Suprapubic skin (tissue), 4 donors: Measurements from ENCODE around the gene SPG7. TPM values are rescaled to one million over a fixed set of nuclear protein-coding genes. Genes with fewer than 3 reads are reported as not detected.
A peak's percentile ranks its signal among the peaks of the same experiment; 100 is the strongest.

Experiments used
- DNase-seq, 2 donors: peaks; one replicate each; pipeline ENCODE4 v3.0.0-alpha.2; 2019; ENCODE audit warnings: low spot score in 2 of 2
- H3K27ac ChIP-seq: fragments of 200-600 bp; sonication (generic); one replicate; pipeline ENCODE4 v1.5.1; 2019
- H3K27me3 ChIP-seq: fragments of 200-600 bp; sonication (generic); one replicate; pipeline ENCODE4 v1.5.1; 2019
- H3K36me3 ChIP-seq: fragments of 200-600 bp; sonication (generic); one replicate; pipeline ENCODE4 v1.5.1; 2019
- H3K4me1 ChIP-seq: fragments of 200-600 bp; sonication (generic); one replicate; pipeline ENCODE4 v1.5.1; 2019
- H3K4me3 ChIP-seq: fragments of 200-600 bp; sonication (generic); one replicate; pipeline ENCODE4 v1.5.1; 2019; ENCODE audit warnings: mild to moderate bottlenecking
- H3K9me3 ChIP-seq: fragments of 200-600 bp; sonication (generic); one replicate; pipeline ENCODE4 v1.5.1; 2019
- CTCF ChIP-seq, 2 donors: fragments of 200-600 bp in 1 of 2; fragments of 450-650 bp in 1 of 2; sonication (generic) in 1 of 2; IDR thresholded peaks; one replicate each; pipeline ENCODE4 v1.5.1; 2016 to 2019; ENCODE audit warnings: antibody characterized with exemption in 2 of 2, mild to moderate bottlenecking in 1 of 2, moderate library complexity in 1 of 2
- EP300 ChIP-seq: sonication (generic); formaldehyde crosslinking; IDR thresholded peaks from one replicate; pipeline ENCODE4 v1.6.1; 2017; ENCODE audit warnings: antibody characterized with exemption
- POLR2A ChIP-seq, 2 donors: fragments of 450-650 bp; IDR thresholded peaks; one replicate each; pipeline ENCODE4 v1.6.1; 2017; ENCODE audit warnings: antibody characterized with exemption in 2 of 2, mild to moderate bottlenecking in 2 of 2, moderate library complexity in 2 of 2
- POLR2AphosphoS5 ChIP-seq, 3 donors: sonication (generic); formaldehyde crosslinking; IDR thresholded peaks; one replicate each; pipeline ENCODE4 v1.6.1; 2017; ENCODE audit warnings: antibody characterized with exemption in 3 of 3
- WGBS: methylation state at CpG from one replicate; pipeline ENCODE4 v1.1.5; 2018; 5-methylcytosine and 5-hydroxymethylcytosine counted together
- total RNA-seq, 4 donors: library from RNA; depleted of rRNA; stranded (reverse); fragments of >200 nt; gene quantifications; one replicate each; pipeline ENCODE4 v1.1.0, GENCODE V29; 2016

The SPG7 gene
- total RNA-seq, 4 donors from 2014 or later, result 131 to 324 (median 144) TPM

GRCh38 chr16:89475144-89475543, 33.1 kb upstream of the SPG7 start:
- DNase-seq, result no peak
- H3K4me3 ChIP-seq, result no peak overlapping the region
- H3K36me3 ChIP-seq, result no peaks in the 10 kb centered on the region
- peaks cover 91% of the 10 kb centered on the region for H3K4me1 ChIP-seq
- H3K9me3 ChIP-seq, result no peaks in the 10 kb centered on the region
- no peak overlapping the region for H3K27ac ChIP-seq
- TF ChIP-seq POLR2A (IDR thresholded peaks at IDR 0.05), result no peak
- no peak for TF ChIP-seq CTCF (IDR thresholded peaks at IDR 0.05)
- TF ChIP-seq EP300, result no peak
- TF ChIP-seq POLR2AphosphoS5 (IDR thresholded peaks at IDR 0.05), result no peak
- H3K27me3 ChIP-seq, result no peaks in the 10 kb centered on the region
- 73% methylated on average over 5 of the region's 5 CpGs for WGBS

GRCh38 chr16:89476379-89476778, 31.8 kb upstream of the SPG7 start:
- peak overlapping the region; percentile 71 for H3K27ac ChIP-seq
- no peaks in the 10 kb centered on the region for H3K36me3 ChIP-seq
- TF ChIP-seq EP300, result no peak
- peak in 2 of 3 donors; percentile 18 to 54 for TF ChIP-seq POLR2AphosphoS5 (IDR thresholded peaks at IDR 0.05)
- H3K4me1 ChIP-seq, result peaks cover 84% of the 10 kb centered on the region
- DNase-seq, result no peak
- H3K9me3 ChIP-seq, result no peaks in the 10 kb centered on the region
- no peak overlapping the region for H3K4me3 ChIP-seq
- no peaks in the 10 kb centered on the region for H3K27me3 ChIP-seq
- 52% methylated on average over 5 of the region's 5 CpGs for WGBS

- TF ChIP-seq POLR2A (IDR thresholded peaks at IDR 0.05) (no peak), CTCF (IDR thresholded peaks at IDR 0.05) (no peak)
- Histone ChIP-seq H3K36me3 (no peaks in the 10 kb centered on the region), H3K27me3 (no peaks in the 10 kb centered on the region), H3K4me3 (no peak overlapping the region), H3K4me1 (peaks cover 87% of the 10 kb centered on the region), H3K9me3 (no peaks in the 10 kb centered on the region), H3K27ac (peak overlapping the region; percentile 71)
- 35% methylated on average over 10 of the region's 10 CpGs for WGBS
- DNase-seq, result no peak
These were observed 31.4 kb upstream of the SPG7 start for GRCh38 chr16:89476811-89477261.

GRCh38 chr16:89478576-89479221, 29.5 kb upstream of the SPG7 start:
- no peak for DNase-seq
- H3K27me3 ChIP-seq, result no peaks in the 10 kb centered on the region
- no peaks in the 10 kb centered on the region for H3K36me3 ChIP-seq
- no peak for TF ChIP-seq EP300
- no peak for TF ChIP-seq CTCF (IDR thresholded peaks at IDR 0.05)
- no peak for TF ChIP-seq POLR2AphosphoS5 (IDR thresholded peaks at IDR 0.05)
- no peak for TF ChIP-seq POLR2A (IDR thresholded peaks at IDR 0.05)
- H3K27ac ChIP-seq, result no peak overlapping the region
- H3K4me1 ChIP-seq, result peaks cover 87% of the 10 kb centered on the region
- H3K4me3 ChIP-seq, result no peak overlapping the region
- 69% methylated on average over 14 of the region's 14 CpGs for WGBS
- no peaks in the 10 kb centered on the region for H3K9me3 ChIP-seq

- no peaks in the 10 kb centered on the region for H3K9me3 ChIP-seq
- TF ChIP-seq POLR2A (IDR thresholded peaks at IDR 0.05) (no peak), CTCF (IDR thresholded peaks at IDR 0.05) (no peak), EP300 (no peak), POLR2AphosphoS5 (IDR thresholded peaks at IDR 0.05) (no peak)
- WGBS, result 69% methylated on average over 13 of the region's 13 CpGs
- peak overlapping the region; percentile 2 for H3K27ac ChIP-seq
- peaks cover 80% of the 10 kb centered on the region for H3K4me1 ChIP-seq
- H3K27me3 ChIP-seq, result no peaks in the 10 kb centered on the region
- no peak overlapping the region for H3K4me3 ChIP-seq
- no peak for DNase-seq
- no peaks in the 10 kb centered on the region for H3K36me3 ChIP-seq
These were observed 26.7 kb upstream of the SPG7 start for GRCh38 chr16:89481356-89481955.
